Endothelial cell of umbilical vein (primary cell): Measurements from ENCODE around the gene ATG101. TPM values are rescaled to one million over a fixed set of nuclear protein-coding genes. Genes with fewer than 3 reads are reported as not detected.

ENCODE experiments used
- BruUV-seq: library from RNA; stranded (reverse); fragments of 400-500 nt; replicated peaks from 2 replicates; lab custom pipeline; 2021; lab: Mats Ljungman, UMichigan
- CTCF ChIA-PET: fragments of 300-600, 350-600 bp; sonication (Branson Sonifier 250); formaldehyde crosslinking; loops from one replicate; lab custom pipeline; 2021; ENCODE audit warnings: antibody characterized with exemption, inconsistent platforms; lab: Charles Lee
- POLR2A ChIA-PET: fragments of 300-600, 350-600 bp; sonication (Branson Sonifier 250); formaldehyde crosslinking; loops from one replicate; lab custom pipeline; 2021; ENCODE audit warnings: antibody characterized with exemption, inconsistent platforms; lab: Charles Lee
- DNase-seq: peaks from one replicate; pipeline ENCODE4 v3.0.0-alpha.2; 2011; ENCODE audit warnings: low read depth, low spot score
- FAIRE-seq: peaks from 2 replicates; lab custom pipeline; 2011; peaks lifted over from hg19 to GRCh38; lab: Jason Lieb, UNC
- H2AFZ ChIP-seq: 2 replicates; pipeline ENCODE4 v1.6.0; 2012; ENCODE audit warnings: low read depth, low read length, control low read depth, inconsistent platforms
- H3K27ac ChIP-seq: 2 replicates; pipeline ENCODE4 v1.5.1; 2011; ENCODE audit warnings: low read depth, mild to moderate bottlenecking, control low read depth, low read length, moderate library complexity; ENCODE audit not compliant: insufficient read depth
- H3K27me3 ChIP-seq, 2 experiments: 2 replicates each; pipeline versions ENCODE4 v1.6.0 to v1.6.1; 2011; ENCODE audit warnings: low read length in 2 of 2, mixed read lengths in 1 of 2; ENCODE audit not compliant: control insufficient read depth in 2 of 2, insufficient read depth in 2 of 2
- H3K36me3 ChIP-seq, 2 experiments: 2 replicates in 1 of 2; 3 replicates in 1 of 2; pipeline ENCODE4 v1.5.1; 2011; ENCODE audit warnings: low read length in 2 of 2, mild to moderate bottlenecking in 1 of 2, moderate library complexity in 1 of 2; ENCODE audit not compliant: control insufficient read depth in 2 of 2, insufficient read depth in 2 of 2; ENCODE audit errors: extremely low read depth in 1 of 2
- H3K4me1 ChIP-seq: 3 replicates; pipeline ENCODE4 v1.5.1; 2011; ENCODE audit warnings: mild to moderate bottlenecking, low read length; ENCODE audit not compliant: control insufficient read depth, insufficient read depth; ENCODE audit errors: extremely low read depth
- H3K4me2 ChIP-seq: 2 replicates; pipeline ENCODE4 v1.6.1; 2011; ENCODE audit warnings: low read length, control low read depth, mixed read lengths; ENCODE audit not compliant: insufficient read depth
- H3K4me3 ChIP-seq, 3 experiments: fragments of 200-600 bp in 1 of 3; sonication (generic), shearing (Covaris generic) in 1 of 3; replicated peaks in 1 of 3; 2 replicates each; pipeline ENCODE4 v1.5.1; 2011 to 2016; ENCODE audit warnings: control low read depth in 3 of 3, low read length in 3 of 3, mild to moderate bottlenecking in 2 of 3, inconsistent platforms in 1 of 3, low read depth in 1 of 3, moderate library complexity in 1 of 3; ENCODE audit not compliant: insufficient read depth in 1 of 3
- H3K79me2 ChIP-seq: 2 replicates; pipeline ENCODE4 v1.6.0; 2012; ENCODE audit warnings: low read length, inconsistent platforms; ENCODE audit not compliant: control insufficient read depth, insufficient read depth
- H3K9ac ChIP-seq: replicated peaks from 2 replicates; pipeline ENCODE3; 2011; ENCODE audit warnings: low read length, control low read depth; ENCODE audit not compliant: insufficient read depth; ENCODE audit errors: extremely low read depth
- H3K9me1 ChIP-seq: replicated peaks from 3 replicates; pipeline ENCODE4 v1.6.0; 2011; ENCODE audit warnings: mild to moderate bottlenecking, low read length; ENCODE audit not compliant: control insufficient read depth, insufficient read depth; ENCODE audit errors: extremely low read depth
- H3K9me3 ChIP-seq: replicated peaks from 2 replicates; pipeline ENCODE4 v1.5.1; 2012; ENCODE audit warnings: low read length, inconsistent platforms; ENCODE audit not compliant: control insufficient read depth, insufficient read depth
- H4K20me1 ChIP-seq: replicated peaks from 2 replicates; pipeline ENCODE3; 2011; ENCODE audit warnings: mild to moderate bottlenecking, low read length; ENCODE audit not compliant: control insufficient read depth, insufficient read depth; ENCODE audit errors: extremely low read depth
- FOS ChIP-seq: IDR thresholded peaks from 2 replicates; pipeline ENCODE4 v1.6.1; 2011; ENCODE audit warnings: mild to moderate bottlenecking, low read length, moderate library complexity, borderline replicate concordance; ENCODE audit not compliant: insufficient read depth
- GATA2 ChIP-seq: IDR thresholded peaks from 2 replicates; pipeline ENCODE4 v1.7.0; 2011; ENCODE audit warnings: low read depth, mild to moderate bottlenecking, moderate library complexity, mixed read lengths, low read length; ENCODE audit not compliant: insufficient read length, insufficient read depth
- MYC ChIP-seq: IDR thresholded peaks from one replicate; pipeline ENCODE4 v1.6.1; 2011; ENCODE audit warnings: mild to moderate bottlenecking, low read depth, low read length
- POLR2A ChIP-seq: IDR thresholded peaks from 2 replicates; pipeline ENCODE4 v1.6.1; 2012; ENCODE audit warnings: low read depth, mild to moderate bottlenecking, control low read depth, low read length
- POLR2AphosphoS5 ChIP-seq: IDR thresholded peaks from 2 replicates; pipeline ENCODE4 v1.6.1; 2012; ENCODE audit warnings: low read depth, mild to moderate bottlenecking, control low read depth, low read length, moderate library complexity; ENCODE audit not compliant: insufficient read depth
- dilution Hi-C: fragments of 300-500 bp; cut with MboI; formaldehyde crosslinking; loops from one replicate; pipeline ENCODE4 v1.15.0; 2019; ENCODE audit warnings: low sequenced_read_pairs; ENCODE audit not compliant: extremely low pct_ligation_motif_present
- intact Hi-C: fragments of 100-400 bp; cut with micrococcal nuclease; formaldehyde crosslinking; loops from one replicate; pipeline ENCODE4 v1.10.0; 2022
- polyA plus RNA-seq, 4 experiments: library from polyadenylated mRNA; depleted of rRNA in 3 of 4; stranded (reverse) in 3 of 4; unstranded in 1 of 4; fragments of >200 nt; gene quantifications; 2 replicates each; pipeline versions ENCODE4 v1.2.1 to v1.2.3, GENCODE V29; 2011 to 2012; ENCODE audit warnings: missing spikeins in 1 of 4
- total RNA-seq: library from RNA; stranded (reverse); gene quantifications from 2 replicates; pipeline ENCODE4 v1.2.3, GENCODE V29; 2021
- TF ChIP-seq, protein P1 (sequence below): IDR thresholded peaks from 2 replicates; pipeline ENCODE4 v1.6.1; 2011; ENCODE audit not compliant: insufficient read depth, insufficient read length

ATG101 gene
- total and polyA plus RNA-seq, 2 donors (not counting 3 experiments of a cell fraction or from before 2014, with no cell fraction given), result 41.6 to 78.4 TPM

DNA sequence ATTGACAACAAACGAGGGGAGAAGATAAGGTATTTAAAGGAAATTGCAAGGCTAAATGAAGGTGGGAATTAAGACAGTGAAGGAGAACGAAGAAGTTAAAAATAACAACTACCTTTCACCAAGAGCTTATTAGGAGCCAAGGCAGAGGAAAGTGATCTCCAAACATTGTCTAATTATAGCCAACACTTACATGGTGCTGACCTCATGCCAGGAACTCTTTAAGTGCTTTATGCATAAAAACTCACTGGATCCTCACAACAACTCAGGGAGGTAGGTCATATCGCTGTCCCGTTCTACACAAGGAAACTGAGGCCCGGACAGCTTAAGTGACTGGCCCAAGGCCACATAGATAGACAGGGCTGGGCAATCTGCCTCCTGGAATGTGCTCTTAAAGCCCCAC, 43.5 kb upstream of the ATG101 start:
- dilution Hi-C loops (no loop called here), intact Hi-C loops (no loop called here)
- POLR2A ChIA-PET, result interaction anchor here (12.4 kb wide), 1 partner anchor 21 kb away, joined by 221 read pairs; the partner anchor contains the start of gene TAMALIN
- no peaks in the 10 kb centered on the region for H3K36me3 ChIP-seq
- no peak for TF ChIP-seq POLR2A
- TF ChIP-seq MYC, result no peak
- TF ChIP-seq, protein P1, sequence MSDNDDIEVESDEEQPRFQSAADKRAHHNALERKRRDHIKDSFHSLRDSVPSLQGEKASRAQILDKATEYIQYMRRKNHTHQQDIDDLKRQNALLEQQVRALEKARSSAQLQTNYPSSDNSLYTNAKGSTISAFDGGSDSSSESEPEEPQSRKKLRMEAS, result no peak
- no peak for TF ChIP-seq FOS
- H3K9me1 ChIP-seq, result no peaks in the 10 kb centered on the region
- FAIRE-seq (no peak), DNase-seq (no peak)
- peaks cover 25% of the 10 kb centered on the region for H3K4me1 ChIP-seq
- H3K27ac ChIP-seq, result no peak overlapping the region
- no peaks in the 10 kb centered on the region for H4K20me1 ChIP-seq
- H3K9ac ChIP-seq, result no peak overlapping the region
- CTCF ChIA-PET, result interaction anchor here (0.8 to 13.1 kb wide), 19 partner anchors 8 to 853 kb away, joined by 3 to 946 read pairs (median 23); partner anchors contain the start of genes ATG101, NR4A1, SMIM41 and TAMALIN
- H3K4me2 ChIP-seq, result no peak overlapping the region
- no peaks in the 10 kb centered on the region for H3K79me2 ChIP-seq
- no TSS peak for BruUV-seq
- H3K27me3 ChIP-seq, result no peaks in the 10 kb centered on the region
- H2AFZ ChIP-seq, result no peak overlapping the region
- H3K4me3 ChIP-seq, result no peak overlapping the region
- no peaks in the 10 kb centered on the region for H3K9me3 ChIP-seq

DNA sequence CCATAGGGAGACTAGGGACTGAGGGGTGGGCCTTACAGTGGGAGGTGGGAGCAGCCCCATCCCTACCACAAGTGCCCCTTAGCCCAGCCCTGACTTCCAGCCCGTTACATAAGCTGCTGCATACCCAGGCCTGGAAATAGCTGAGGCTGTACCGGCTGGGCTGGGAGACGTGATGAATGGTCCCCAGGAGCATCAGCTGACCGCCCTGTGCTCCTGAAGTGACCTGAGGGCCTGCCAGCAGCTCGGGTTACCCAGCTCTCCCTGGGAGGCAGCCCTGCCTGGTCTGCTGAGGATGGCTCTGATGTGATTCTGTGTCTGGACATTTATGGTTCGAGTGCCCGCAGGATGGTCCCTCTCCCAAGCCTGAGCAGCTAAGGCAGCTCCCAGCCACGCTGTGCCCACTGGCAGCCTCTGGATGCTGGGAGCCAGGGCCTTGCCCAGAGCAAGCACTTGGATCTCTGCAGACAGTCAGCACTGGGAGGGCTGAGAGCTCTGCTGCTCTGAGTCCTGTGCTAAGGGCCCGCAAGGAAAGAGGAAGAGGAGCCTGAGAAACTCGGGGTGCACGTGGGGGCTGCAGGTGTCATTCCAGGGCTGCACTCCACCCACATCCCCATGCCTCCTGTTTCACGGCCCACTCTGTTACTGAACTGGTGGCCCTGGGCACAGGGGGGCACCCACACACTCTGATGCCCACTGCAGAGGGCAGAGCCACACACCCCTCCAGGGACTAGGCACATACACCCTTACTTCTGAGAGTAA, 42.5 kb upstream of the ATG101 start:
- H3K79me2 ChIP-seq, result no peaks in the 10 kb centered on the region
- ChIA-PET CTCF (interaction anchor here (0.7 to 13.1 kb wide), 10 partner anchors 13 to 344 kb away, joined by 3 to 946 read pairs (median 83); partner anchors contain the start of genes ATG101, NR4A1, SMIM41 and TAMALIN), POLR2A (interaction anchor here (12.4 kb wide), 1 partner anchor 22 kb away, joined by 221 read pairs; the partner anchor contains the start of gene TAMALIN)
- H4K20me1 ChIP-seq, result no peaks in the 10 kb centered on the region
- H3K9me3 ChIP-seq, result no peaks in the 10 kb centered on the region
- H3K4me3 ChIP-seq, result no peak overlapping the region
- TF ChIP-seq MYC, result no peak
- no peak for TF ChIP-seq GATA2
- TF ChIP-seq POLR2AphosphoS5, result no peak
- TF ChIP-seq, protein P1, result no peak
- no peak for TF ChIP-seq POLR2A
- no peak overlapping the region for H3K4me2 ChIP-seq
- no peaks in the 10 kb centered on the region for H3K36me3 ChIP-seq
- H3K27me3 ChIP-seq, result no peaks in the 10 kb centered on the region
- no peak for FAIRE-seq
- DNase-seq, result no peak
- no peak overlapping the region for H3K27ac ChIP-seq
- intact Hi-C loops (no loop called here), dilution Hi-C loops (no loop called here)
- no peak overlapping the region for H3K9ac ChIP-seq
- H3K4me1 ChIP-seq, result peaks cover 27% of the 10 kb centered on the region
- no peak overlapping the region for H2AFZ ChIP-seq
- no TSS peak for BruUV-seq
- H3K9me1 ChIP-seq, result no peaks in the 10 kb centered on the region
